ENCODE measurements around the gene SEMA7A.
A peak's percentile ranks its signal among the peaks of the same experiment; 100 is the strongest.

SEMA7A gene

DNA sequence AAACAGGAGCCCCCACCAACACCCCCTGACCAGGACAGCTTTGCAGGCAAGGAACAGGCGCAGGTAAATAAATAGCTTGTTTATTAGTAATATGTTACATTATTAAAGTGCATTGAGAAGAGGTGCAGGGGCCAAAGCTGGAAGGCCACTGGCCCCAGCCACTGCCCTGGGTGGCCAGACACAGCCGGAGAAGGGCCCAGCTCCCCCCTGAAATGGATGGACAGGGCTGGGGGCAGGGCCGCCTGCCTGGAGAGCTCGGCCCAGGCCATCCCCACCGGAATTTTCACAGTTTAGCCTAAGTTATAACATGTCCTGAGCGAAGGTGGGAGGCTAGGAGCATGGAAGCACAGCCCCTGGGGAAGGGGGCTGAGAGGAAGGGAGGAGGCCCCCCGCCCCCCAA, 24.5 kb downstream of the SEMA7A start:
- peak overlapping the region; percentile 18 to 41 for H3K4me3 Mint-ChIP-seq
- H3K27ac Mint-ChIP-seq = peak overlapping the region; percentile 94
- ATAC-seq (replicated peaks) = no peak
- H3K27me3 Mint-ChIP-seq = no peaks in the 10 kb centered on the region
- H3K36me3 Mint-ChIP-seq = peaks cover 58 to 84% of the 10 kb centered on the region in 2 donors
- H3K9me3 Mint-ChIP-seq = peaks cover 0 to 2% of the 10 kb centered on the region in 2 donors
- peaks cover 75 to 93% of the 10 kb centered on the region in 2 donors for H3K4me1 Mint-ChIP-seq
- no peak for DNase-seq

- H3K4me1 Mint-ChIP-seq = peaks cover 76 to 93% of the 10 kb centered on the region in 2 donors
- no peaks in the 10 kb centered on the region for H3K27me3 Mint-ChIP-seq
- DNase-seq (no peak), ATAC-seq (replicated peaks) (peak in 1 of 2 donors; percentile 0)
- H3K36me3 Mint-ChIP-seq = peaks cover 54 to 81% of the 10 kb centered on the region in 2 donors
- peaks cover 0 to 2% of the 10 kb centered on the region in 2 donors for H3K9me3 Mint-ChIP-seq
- peak overlapping the region; percentile 9 to 64 for H3K4me3 Mint-ChIP-seq
- peak overlapping the region; percentile 94 for H3K27ac Mint-ChIP-seq
These were observed 24.9 kb downstream of the SEMA7A start for GRCh38 chr15:74408815-74409214.

DNA sequence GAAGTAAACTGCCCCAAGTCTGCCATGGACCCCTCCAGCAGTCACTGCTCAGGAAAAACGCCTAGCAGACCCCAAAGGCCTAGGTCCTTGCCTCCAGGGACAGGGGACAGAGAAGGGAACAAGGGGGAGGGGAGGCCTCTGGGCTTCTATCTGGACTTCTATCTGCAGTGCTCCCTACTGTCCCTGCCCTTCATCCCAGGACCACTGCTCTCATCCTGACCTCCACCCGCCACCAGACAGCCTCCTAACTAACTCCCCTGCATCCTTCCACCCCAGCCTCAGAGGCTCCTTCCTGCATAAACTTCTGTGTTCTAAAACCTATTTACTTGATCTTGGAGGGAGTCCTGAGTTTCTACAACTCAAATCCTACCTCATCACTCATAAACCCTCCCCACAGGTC, 25.4 kb downstream of the SEMA7A start:
- peaks cover 0 to 2% of the 10 kb centered on the region in 2 donors for H3K9me3 Mint-ChIP-seq
- peak overlapping the region; percentile 9 to 64 for H3K4me3 Mint-ChIP-seq
- peak overlapping the region; percentile 94 for H3K27ac Mint-ChIP-seq
- peaks cover 53 to 82% of the 10 kb centered on the region in 2 donors for H3K36me3 Mint-ChIP-seq
- H3K4me1 Mint-ChIP-seq = peaks cover 78 to 93% of the 10 kb centered on the region in 2 donors
- H3K27me3 Mint-ChIP-seq = no peaks in the 10 kb centered on the region
- DNase-seq = no peak
- ATAC-seq (replicated peaks) = peak in 1 of 2 donors; percentile 0

GRCh38 chr15:74406992-74407705, 26.6 kb downstream of the SEMA7A start:
- Mint-ChIP-seq H3K4me3 (peak overlapping the region; percentile 62 to 79), H3K9me3 (peaks cover 0 to 2% of the 10 kb centered on the region in 2 donors), H3K36me3 (peaks cover 42 to 70% of the 10 kb centered on the region in 2 donors), H3K27me3 (no peaks in the 10 kb centered on the region), H3K27ac (peak overlapping the region; percentile 94), H3K4me1 (peaks cover 80 to 93% of the 10 kb centered on the region in 2 donors)
- ATAC-seq (replicated peaks) (peak; percentile 4), DNase-seq (no peak)

- Mint-ChIP-seq H3K4me3 (peak overlapping the region; percentile 6 to 19), H3K27ac (peak overlapping the region; percentile 94), H3K36me3 (peaks cover 36 to 66% of the 10 kb centered on the region in 2 donors), H3K4me1 (peaks cover 80 to 93% of the 10 kb centered on the region in 2 donors), H3K9me3 (peaks cover 0 to 2% of the 10 kb centered on the region in 2 donors), H3K27me3 (no peaks in the 10 kb centered on the region)
- DNase-seq (no peak), ATAC-seq (replicated peaks) (no peak)
These were observed 27.2 kb downstream of the SEMA7A start for GRCh38 chr15:74406517-74406916.

DNA sequence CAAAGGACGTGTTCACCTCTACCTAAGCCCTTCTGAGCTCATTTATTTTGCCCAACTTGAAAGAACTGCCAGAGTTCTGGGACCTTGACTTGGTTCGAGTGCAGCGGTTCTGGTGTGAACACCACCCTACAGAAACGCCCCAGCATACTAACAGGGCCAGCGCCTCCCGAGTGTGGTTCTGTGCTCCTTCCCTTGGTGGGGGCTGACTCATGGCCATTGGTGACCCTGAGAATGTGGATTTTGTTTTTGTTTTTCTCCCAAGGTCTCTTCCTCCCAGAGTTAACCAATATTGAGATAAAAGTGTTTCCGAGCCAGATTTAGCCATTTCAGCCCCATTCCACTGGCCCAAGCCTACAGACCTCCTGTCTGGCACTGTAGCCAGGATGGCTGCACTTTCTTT, 27.9 kb downstream of the SEMA7A start:
- peaks cover 82 to 93% of the 10 kb centered on the region in 2 donors for H3K4me1 Mint-ChIP-seq
- DNase-seq = no peak
- no peak overlapping the region for H3K4me3 Mint-ChIP-seq
- H3K27me3 Mint-ChIP-seq = no peaks in the 10 kb centered on the region
- ATAC-seq (replicated peaks) = no peak
- H3K27ac Mint-ChIP-seq = peak overlapping the region; percentile 94
- peaks cover 29 to 59% of the 10 kb centered on the region in 2 donors for H3K36me3 Mint-ChIP-seq
- H3K9me3 Mint-ChIP-seq = peaks cover 0 to 2% of the 10 kb centered on the region in 2 donors

- peak overlapping the region; percentile 64 to 73 for H3K4me3 Mint-ChIP-seq
- no peaks in the 10 kb centered on the region for H3K27me3 Mint-ChIP-seq
- H3K36me3 Mint-ChIP-seq = peaks cover 20 to 47% of the 10 kb centered on the region in 2 donors
- peaks cover 83 to 94% of the 10 kb centered on the region in 2 donors for H3K4me1 Mint-ChIP-seq
- DNase-seq (peak; percentile 74), ATAC-seq (replicated peaks) (peak; percentile 43 to 44)
- H3K27ac Mint-ChIP-seq = peak overlapping the region; percentile 85
- H3K9me3 Mint-ChIP-seq = peaks cover 0 to 2% of the 10 kb centered on the region in 2 donors
These were observed 29.7 kb downstream of the SEMA7A start for GRCh38 chr15:74403991-74404563.

DNA sequence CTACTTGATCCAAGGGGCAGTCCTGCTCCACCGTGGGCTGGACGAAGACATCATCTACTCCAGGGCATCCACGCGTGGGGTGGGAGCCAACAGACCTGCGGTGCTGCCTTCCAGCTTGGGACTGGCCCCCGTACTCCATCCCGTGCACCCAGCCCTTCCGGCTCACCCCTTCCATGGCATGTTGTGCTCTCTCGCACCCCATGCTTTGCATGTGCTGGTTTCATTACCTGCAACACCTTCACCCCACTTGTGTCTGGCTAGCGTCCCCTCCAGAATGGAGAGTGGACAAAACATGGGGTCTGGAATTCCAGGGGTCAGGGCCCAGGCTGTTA, 30.2 kb downstream of the SEMA7A start:
- H3K27me3 Mint-ChIP-seq = no peaks in the 10 kb centered on the region
- peaks cover 82 to 94% of the 10 kb centered on the region in 2 donors for H3K4me1 Mint-ChIP-seq
- peak; percentile 5 for ATAC-seq (replicated peaks)
- H3K27ac Mint-ChIP-seq = peak overlapping the region; percentile 85
- peaks cover 18 to 42% of the 10 kb centered on the region in 2 donors for H3K36me3 Mint-ChIP-seq
- peaks cover 0 to 2% of the 10 kb centered on the region in 2 donors for H3K9me3 Mint-ChIP-seq
- peak overlapping the region; percentile 64 to 73 for H3K4me3 Mint-ChIP-seq
- DNase-seq = no peak

GRCh38 chr15:74402873-74403587, 30.7 kb downstream of the SEMA7A start:
- Mint-ChIP-seq H3K27me3 (no peaks in the 10 kb centered on the region), H3K4me3 (peak overlapping the region; percentile 64 to 73), H3K27ac (peak overlapping the region; percentile 85), H3K9me3 (peaks cover 0 to 2% of the 10 kb centered on the region in 2 donors), H3K36me3 (peaks cover 15 to 44% of the 10 kb centered on the region in 2 donors), H3K4me1 (peaks cover 82 to 94% of the 10 kb centered on the region in 2 donors)
- ATAC-seq (replicated peaks) (peak; percentile 58 to 66), DNase-seq (peak; percentile 86)

DNA sequence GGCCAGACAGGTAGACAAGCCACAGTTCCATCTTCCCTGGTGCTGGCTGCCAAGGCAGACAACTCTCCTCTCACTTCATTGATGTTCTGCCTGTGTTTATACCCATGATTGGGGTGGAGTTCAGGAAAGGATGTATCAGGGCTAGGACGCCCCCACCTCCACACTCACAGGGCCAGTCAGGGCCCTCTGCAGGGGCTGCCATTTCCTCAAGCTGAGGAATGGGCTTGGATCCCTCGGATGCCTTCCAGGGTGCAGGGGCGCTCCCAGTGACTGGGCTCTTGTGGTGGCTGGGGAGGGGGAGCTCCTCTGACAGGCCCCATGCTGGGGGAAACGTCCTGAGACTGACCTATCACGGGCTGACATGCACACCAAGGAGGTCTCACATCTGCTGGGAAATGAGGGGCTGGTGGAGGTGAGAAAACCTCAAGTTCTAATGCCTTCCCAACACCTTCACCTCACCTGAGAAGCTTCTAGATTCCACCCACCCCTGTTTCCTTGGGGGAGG, 31.4 kb downstream of the SEMA7A start:
- no peaks in the 10 kb centered on the region for H3K27me3 Mint-ChIP-seq
- H3K9me3 Mint-ChIP-seq = peaks cover 0 to 2% of the 10 kb centered on the region in 2 donors
- H3K36me3 Mint-ChIP-seq = peaks cover 9 to 39% of the 10 kb centered on the region in 2 donors
- H3K4me1 Mint-ChIP-seq = peaks cover 82 to 94% of the 10 kb centered on the region in 2 donors
- peak overlapping the region; percentile 64 to 73 for H3K4me3 Mint-ChIP-seq
- DNase-seq (no peak), ATAC-seq (replicated peaks) (no peak)
- H3K27ac Mint-ChIP-seq = peak overlapping the region; percentile 85

GRCh38 chr15:74400915-74401757, 32.6 kb downstream of the SEMA7A start:
- ATAC-seq (replicated peaks) (peak; percentile 7 to 13), DNase-seq (peak; percentile 65)
- peak overlapping the region; percentile 85 for H3K27ac Mint-ChIP-seq
- H3K4me3 Mint-ChIP-seq = peak overlapping the region; percentile 20 to 66
- H3K27me3 Mint-ChIP-seq = no peaks in the 10 kb centered on the region
- peaks cover 81 to 94% of the 10 kb centered on the region in 2 donors for H3K4me1 Mint-ChIP-seq
- H3K9me3 Mint-ChIP-seq = no peaks in the 10 kb centered on the region
- H3K36me3 Mint-ChIP-seq = peaks cover 3 to 26% of the 10 kb centered on the region in 2 donors

DNA sequence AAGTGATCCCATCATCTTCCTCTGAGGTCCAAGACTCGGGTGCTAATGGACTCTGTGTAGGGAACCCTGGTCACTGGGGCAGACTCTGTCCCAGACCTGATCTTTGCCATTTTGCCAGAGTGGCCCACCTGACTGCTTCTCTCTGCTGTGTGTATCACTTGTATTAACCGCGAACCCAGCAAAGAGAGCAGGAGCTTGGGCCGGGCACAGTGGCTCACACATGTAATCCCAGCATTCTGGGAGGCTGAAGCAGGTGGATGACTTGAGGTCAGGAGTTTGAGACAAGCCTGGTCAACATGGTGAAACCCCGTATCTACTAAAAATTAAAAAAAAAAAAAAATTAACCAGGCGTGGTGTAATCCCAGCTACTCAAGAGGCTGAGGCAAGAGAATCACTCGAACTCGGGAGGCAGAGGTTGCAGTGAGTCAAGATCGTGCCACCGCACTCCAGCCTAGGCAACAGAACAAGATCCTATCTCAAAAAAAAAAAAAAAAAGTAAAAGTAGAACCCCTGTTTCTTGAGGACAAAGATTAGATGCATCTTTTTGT, 33.4 kb downstream of the SEMA7A start:
- DNase-seq (no peak), ATAC-seq (replicated peaks) (no peak)
- H3K9me3 Mint-ChIP-seq = no peaks in the 10 kb centered on the region

More for the DNA sequence above, 33.4 kb downstream of the SEMA7A start:
- H3K36me3 Mint-ChIP-seq = peaks cover 2 to 24% of the 10 kb centered on the region in 2 donors
- H3K27me3 Mint-ChIP-seq = no peaks in the 10 kb centered on the region
- H3K27ac Mint-ChIP-seq = peak overlapping the region; percentile 85
- H3K4me1 Mint-ChIP-seq = peaks cover 81 to 94% of the 10 kb centered on the region in 2 donors
- peak overlapping the region; percentile 20 to 66 for H3K4me3 Mint-ChIP-seq

All from stimulated activated naive B cell treated with anti-CD40 and anti-IgM and Interleukin-4, amounts not matched to agents 10 μg/mL and 1 μg/mL and 100 μg/mL, for 72 hours (primary cell).